H7 (cell line): ENCODE measurements around the gene OSBPL3. TPM values are rescaled to one million over a fixed set of nuclear protein-coding genes. Genes with fewer than 3 reads are reported as not detected.
"Not testable (repeated sequence)": the region's sequence is repeated elsewhere in the genome, so short reads cannot be mapped to it uniquely, and the experiment has no call there.

Experiments
- DNase-seq: peaks from one replicate; pipeline ENCODE4 v3.0.0; 2012
- H3K27me3 ChIP-seq: 2 replicates; pipeline ENCODE4 v1.6.0; 2011; ENCODE audit warnings: mild to moderate bottlenecking, low read length; ENCODE audit not compliant: control insufficient read depth, insufficient read depth
- H3K36me3 ChIP-seq: replicated peaks from 2 replicates; pipeline ENCODE4 v1.5.1; 2011; ENCODE audit warnings: low read length; ENCODE audit not compliant: control insufficient read depth, insufficient read depth
- H3K4me3 ChIP-seq: 2 replicates; pipeline ENCODE4 v1.5.1; 2011; ENCODE audit warnings: low read depth, mild to moderate bottlenecking, control low read depth, low read length, moderate library complexity; ENCODE audit not compliant: insufficient read depth
- total RNA-seq: library from RNA; depleted of rRNA; stranded (reverse); fragments of >200 nt; shearing (Covaris generic); gene quantifications from 2 replicates; pipeline ENCODE4 v1.2.3, GENCODE V29; 2014

Gene OSBPL3
- total RNA-seq, 1 experiment from 2014 or later: 8.8 TPM

DNA sequence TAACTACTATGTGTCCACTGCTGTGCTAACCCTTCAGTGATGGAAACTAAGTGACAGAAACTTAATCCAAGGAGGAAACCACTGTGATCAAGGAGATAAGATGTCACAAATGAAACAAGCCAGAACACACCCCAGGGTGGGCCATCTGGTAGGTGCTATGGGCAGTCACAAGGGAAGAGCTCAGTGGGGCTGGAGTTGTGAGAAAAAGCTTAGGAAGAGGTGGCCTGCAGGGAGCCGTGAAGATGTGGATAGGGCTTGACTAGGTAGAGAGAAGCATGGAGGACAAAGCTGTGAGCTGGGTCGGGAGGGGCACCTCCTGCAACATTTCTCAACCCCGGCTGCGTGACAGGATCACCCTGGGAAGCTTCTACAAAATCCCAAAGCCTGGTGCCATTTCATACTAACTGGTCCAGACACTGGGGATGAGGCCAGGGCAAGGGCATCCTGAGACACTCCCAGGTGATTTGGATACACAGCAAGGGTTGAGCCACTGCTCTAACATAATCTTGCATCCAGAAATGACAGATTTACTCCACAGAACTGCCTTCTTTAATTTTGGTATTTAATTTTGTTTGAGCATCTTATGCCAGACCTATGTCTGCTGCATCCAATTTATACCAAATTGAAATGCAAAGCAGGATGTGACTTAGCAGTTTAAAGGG lies 69.3 kb downstream of the OSBPL3 start:
- Histone ChIP-seq H3K4me3 (no peak overlapping the region), H3K27me3 (no peaks in the 10 kb centered on the region), H3K36me3 (no peaks in the 10 kb centered on the region)
- no peak for DNase-seq

DNA sequence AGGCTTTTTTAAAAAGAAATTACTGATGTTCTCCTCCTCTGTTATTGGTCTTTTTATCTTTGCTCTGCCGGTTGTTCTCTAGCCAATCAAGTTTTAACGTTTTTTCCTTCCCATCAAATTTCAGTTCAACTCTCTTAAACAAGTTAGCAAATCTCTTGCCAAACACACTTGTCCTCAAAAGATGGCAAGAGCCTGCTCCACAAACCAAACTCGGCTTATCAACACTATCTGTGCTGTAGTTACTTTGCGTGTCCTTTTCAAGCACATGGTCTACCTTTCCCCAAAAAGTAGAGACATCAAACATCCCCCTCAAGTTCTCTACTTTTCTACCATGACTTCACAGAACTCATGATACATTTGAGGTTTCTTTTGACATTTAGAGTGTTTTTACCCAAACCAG lies 71.3 kb downstream of the OSBPL3 start:
- no peak overlapping the region for H3K4me3 ChIP-seq
- H3K36me3 ChIP-seq: no peaks in the 10 kb centered on the region
- H3K27me3 ChIP-seq: no peaks in the 10 kb centered on the region
- no peak for DNase-seq

DNA sequence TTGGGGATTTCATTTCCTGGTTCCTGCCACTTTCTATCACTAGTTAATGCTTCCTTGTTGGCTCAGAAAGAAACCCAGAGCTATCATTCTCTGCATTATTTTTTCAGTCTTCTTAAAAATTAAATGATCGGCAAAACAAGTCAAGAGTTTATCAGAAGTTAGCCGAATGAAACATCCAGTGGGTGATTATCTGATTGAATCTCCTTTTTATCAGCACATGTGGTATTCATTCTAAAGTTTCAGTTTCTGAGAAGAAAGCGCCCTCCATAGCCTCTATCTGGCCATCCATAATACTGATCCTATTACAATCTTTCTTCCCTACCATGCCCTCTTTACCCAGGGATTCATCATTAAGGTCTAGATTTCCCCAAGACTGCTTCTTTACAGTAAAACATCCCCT lies 71.8 kb downstream of the OSBPL3 start:
- H3K27me3 ChIP-seq: no peaks in the 10 kb centered on the region
- H3K4me3 ChIP-seq: no peak overlapping the region
- no peaks in the 10 kb centered on the region for H3K36me3 ChIP-seq
- DNase-seq: no peak

DNA sequence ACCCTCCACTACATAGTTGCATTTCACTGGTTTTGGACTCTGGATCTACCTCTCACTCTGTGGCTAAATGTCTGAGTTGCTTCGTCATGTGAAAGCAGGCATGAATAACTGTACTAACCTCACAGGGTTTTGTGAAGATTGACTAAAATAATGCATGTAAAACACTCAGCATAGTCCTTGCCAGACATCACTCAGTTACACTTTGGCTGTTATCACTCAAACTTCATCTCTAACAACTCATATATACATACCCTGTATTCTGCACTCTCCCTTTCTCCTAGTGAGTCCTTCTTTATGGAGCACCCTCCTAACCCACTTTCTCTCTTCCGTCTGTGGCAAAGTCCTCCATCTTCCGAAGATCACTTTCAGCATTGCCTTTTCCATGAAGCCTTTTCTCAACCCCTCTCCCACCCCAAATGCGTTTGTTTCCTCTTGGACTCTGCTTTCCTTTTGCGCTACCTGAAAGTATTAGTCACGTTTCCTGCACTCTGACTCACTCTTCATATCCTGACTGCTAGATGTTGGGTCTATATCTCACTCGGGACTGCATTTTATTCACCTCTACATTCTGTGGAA lies 72.6 kb downstream of the OSBPL3 start:
- no peaks in the 10 kb centered on the region for H3K27me3 ChIP-seq
- no peak for DNase-seq
- H3K4me3 ChIP-seq: no peak overlapping the region
- no peaks in the 10 kb centered on the region for H3K36me3 ChIP-seq

DNA sequence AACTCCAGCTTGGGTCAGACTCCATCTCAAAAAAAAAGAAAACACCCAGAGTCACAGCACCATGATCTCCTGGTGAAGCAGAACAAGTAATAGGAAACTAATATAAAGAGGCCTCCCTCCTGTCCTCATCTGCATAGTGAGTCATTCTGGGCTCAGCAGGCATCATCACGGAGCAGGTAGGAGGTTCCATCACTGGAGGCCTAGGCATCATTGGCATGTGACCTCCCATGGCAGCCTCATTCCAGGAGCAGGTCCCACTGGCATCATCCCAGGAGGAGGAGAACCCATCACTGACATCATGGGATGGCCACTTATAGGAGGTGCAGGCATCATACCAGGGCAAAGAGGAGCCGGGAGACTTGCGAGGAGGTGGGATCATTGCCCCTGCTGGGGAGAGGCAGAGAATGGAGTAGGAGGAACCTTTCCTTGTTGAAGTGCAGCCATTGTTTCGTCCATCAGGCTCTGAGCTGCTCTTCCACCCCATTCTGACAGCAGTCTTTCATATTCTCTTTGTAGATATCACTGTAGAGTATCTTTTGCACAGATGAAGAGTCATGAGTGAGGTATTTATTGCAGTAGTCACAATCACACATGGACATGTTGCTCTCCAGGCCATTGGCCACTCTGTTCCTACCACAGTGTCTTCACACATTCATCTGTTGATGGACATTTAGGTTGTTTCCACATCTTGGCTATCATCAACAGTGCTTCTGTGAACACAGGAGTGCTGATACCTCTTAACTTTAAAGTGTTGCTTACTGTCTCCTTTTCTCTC lies 73.8 kb downstream of the OSBPL3 start:
- Histone ChIP-seq H3K4me3 (no peak overlapping the region), H3K36me3 (no peaks in the 10 kb centered on the region), H3K27me3 (no peaks in the 10 kb centered on the region)
- DNase-seq: no peak

DNA sequence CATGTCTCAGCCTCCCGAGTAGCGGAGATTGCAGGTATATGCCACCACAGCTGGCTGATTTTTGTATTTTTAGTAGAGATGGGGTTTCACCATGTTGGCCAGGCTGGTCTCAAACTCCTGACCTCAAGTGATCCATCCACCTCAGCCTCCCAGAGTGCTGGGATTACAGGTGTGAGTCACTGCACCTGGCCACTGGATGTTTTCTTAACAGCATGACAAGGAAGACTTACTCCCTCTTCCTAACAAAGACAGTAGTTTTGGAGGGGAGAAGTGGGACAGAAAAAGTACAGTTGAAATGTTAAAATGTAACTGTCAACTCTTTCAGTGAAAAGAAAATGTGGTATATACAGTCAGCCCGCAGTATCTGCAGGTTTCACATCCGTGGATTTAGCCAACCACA lies 76.0 kb downstream of the OSBPL3 start:
- H3K36me3 ChIP-seq, H3K4me3 ChIP-seq, H3K27me3 ChIP-seq: not testable (repeated sequence)

DNA sequence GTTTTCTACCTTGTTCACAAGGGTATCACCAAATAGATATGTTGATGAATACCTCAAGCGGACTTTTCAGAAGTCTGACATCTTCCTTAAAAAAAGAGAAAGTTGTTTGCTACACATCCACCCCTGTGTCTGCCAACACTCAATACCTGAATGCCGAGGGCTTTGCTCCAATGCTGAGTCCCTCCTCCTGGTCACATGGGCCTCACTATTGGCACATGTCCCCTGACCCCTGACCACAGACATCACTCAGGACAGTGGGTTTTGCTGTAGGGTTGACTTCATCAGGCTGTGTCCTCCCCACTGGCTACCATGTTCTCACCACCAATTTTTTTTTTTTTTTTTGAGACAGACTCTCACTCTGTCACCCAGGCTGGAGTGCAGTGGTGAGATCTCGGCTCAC lies 76.4 kb downstream of the OSBPL3 start:
- no peaks in the 10 kb centered on the region for H3K36me3 ChIP-seq
- H3K4me3 ChIP-seq: no peak overlapping the region
- H3K27me3 ChIP-seq: no peaks in the 10 kb centered on the region
- DNase-seq: no peak

More for the DNA sequence above, 76.0 kb downstream of the OSBPL3 start:
- DNase-seq: not testable (repeated sequence)

DNA sequence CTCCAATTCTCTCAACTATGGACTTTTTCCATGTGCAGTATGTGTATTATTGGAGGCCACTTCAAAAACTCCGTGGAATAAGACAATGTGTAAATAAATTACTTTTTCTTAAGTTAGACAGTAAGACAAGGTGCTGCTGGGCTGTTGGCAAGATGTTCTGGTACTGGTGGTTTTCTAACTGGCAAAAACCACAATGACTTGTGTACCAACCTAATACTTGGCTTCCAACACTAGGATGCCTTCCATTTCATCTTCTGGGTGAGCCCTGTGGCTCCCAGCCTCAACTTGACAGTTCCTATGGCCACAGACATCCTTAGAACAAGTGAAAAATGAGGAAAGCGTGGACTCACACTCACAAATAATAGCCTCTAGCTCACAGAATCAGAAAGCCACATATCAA lies 77.0 kb downstream of the OSBPL3 start:
- Histone ChIP-seq H3K27me3 (no peaks in the 10 kb centered on the region), H3K4me3 (no peak overlapping the region), H3K36me3 (no peaks in the 10 kb centered on the region)
- no peak for DNase-seq

DNA sequence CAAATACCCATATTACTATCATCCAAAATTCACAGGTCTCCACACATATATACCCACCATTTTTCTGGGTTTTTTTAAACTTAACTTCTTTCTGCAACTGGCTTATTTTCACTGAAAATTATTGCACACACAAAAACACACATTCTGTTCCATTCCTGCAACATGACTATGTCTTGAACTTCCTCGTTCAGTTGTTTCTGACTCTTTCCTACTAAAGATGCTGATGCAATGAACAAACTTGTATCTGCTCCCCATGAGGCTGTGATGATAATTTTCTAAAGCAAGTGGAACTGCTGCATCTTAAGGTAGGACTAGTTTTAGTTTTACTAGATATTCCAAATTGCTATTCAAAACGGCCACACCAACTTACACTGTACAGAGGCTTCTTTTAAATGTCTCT lies 77.7 kb downstream of the OSBPL3 start:
- no peaks in the 10 kb centered on the region for H3K27me3 ChIP-seq
- no peak for DNase-seq

DNA sequence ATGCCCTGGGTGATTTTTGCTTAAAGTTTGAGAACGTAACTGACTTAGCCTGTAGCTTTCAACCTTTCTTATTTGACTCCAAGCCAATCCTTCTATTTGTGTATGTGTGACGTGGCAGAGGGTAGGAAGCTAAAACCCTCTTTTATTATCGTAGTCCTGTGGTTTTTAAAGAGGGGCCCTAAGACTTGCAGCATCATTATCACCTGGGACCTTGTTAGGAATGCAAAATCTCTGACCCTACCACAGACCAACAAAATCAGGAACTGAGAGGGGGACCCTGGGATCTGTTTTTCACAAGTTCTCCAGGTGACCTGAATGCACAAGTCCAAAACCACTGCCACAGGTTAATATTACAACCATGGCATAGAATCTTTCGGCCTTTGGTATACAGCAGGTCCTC lies 80.1 kb downstream of the OSBPL3 start:
- DNase-seq: no peak
- Histone ChIP-seq H3K36me3 (no peaks in the 10 kb centered on the region), H3K4me3 (no peak overlapping the region), H3K27me3 (no peaks in the 10 kb centered on the region)

More for the DNA sequence above, 77.7 kb downstream of the OSBPL3 start:
- Histone ChIP-seq H3K36me3 (no peaks in the 10 kb centered on the region), H3K4me3 (no peak overlapping the region)

DNA sequence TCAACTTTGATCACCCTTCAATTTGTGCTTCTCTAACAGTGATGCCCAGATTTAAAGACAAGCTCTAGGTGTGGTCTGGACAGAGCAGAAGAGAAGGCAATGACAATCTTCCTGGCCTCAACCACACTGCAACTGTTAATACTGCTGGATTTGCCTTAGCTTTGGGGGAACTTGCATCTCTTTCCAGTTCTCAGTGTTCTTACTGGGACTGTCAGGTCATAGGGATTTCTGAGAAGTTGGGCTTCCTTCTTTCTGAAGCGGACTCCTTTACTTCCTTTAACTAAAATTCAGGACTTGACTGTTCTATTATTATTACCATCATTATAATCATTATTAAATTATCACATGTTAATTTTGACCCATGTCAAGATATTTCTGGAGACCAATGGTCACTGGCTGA lies 80.8 kb downstream of the OSBPL3 start:
- H3K4me3 ChIP-seq: no peak overlapping the region
- no peaks in the 10 kb centered on the region for H3K27me3 ChIP-seq
- no peak for DNase-seq
- H3K36me3 ChIP-seq: no peaks in the 10 kb centered on the region

DNA sequence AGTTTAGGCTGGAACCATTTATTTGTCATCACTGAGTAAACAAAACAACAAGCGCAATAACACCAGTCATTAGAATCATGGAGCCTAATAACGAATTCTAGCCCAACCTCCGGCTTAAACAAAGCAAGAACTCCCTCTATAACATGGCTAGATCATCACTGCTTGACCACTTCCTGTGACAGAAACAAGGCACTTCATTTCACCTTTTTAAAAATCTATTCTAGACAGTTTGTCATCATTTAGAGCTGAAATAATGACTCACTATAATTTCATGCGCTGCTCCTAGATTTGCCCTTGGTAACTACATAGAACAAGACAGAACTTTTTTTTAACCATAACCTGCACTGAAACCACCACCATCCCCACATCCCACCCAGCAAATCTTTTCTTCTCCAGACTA lies 81.3 kb downstream of the OSBPL3 start:
- H3K27me3 ChIP-seq: no peaks in the 10 kb centered on the region
- no peak overlapping the region for H3K4me3 ChIP-seq
- no peak for DNase-seq
- no peaks in the 10 kb centered on the region for H3K36me3 ChIP-seq

DNA sequence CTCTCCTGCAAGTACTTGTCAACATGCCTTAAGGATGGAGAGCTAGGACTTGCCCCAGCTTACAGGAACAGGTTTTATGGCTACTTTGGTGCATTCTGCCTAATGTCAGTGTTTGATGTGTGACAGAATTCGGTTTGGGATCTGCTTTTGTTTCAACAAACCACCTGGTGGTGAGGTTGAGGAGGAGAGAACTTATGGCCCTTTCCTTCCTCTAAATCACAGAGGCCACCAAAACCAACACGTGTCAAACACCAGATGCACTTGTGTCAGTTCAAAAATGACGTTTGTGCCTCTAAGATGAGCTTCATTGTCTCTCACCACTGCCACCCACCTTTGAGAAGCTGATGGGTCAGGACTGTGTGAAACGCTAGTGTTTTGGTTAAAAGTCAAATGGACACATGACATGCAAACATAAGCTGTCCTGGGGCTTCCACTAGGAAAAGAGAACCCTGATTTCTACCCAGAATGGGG lies 83.9 kb downstream of the OSBPL3 start:
- H3K36me3 ChIP-seq: no peaks in the 10 kb centered on the region
- H3K27me3 ChIP-seq: no peaks in the 10 kb centered on the region
- no peak overlapping the region for H3K4me3 ChIP-seq
- DNase-seq: peak; percentile 33

DNA sequence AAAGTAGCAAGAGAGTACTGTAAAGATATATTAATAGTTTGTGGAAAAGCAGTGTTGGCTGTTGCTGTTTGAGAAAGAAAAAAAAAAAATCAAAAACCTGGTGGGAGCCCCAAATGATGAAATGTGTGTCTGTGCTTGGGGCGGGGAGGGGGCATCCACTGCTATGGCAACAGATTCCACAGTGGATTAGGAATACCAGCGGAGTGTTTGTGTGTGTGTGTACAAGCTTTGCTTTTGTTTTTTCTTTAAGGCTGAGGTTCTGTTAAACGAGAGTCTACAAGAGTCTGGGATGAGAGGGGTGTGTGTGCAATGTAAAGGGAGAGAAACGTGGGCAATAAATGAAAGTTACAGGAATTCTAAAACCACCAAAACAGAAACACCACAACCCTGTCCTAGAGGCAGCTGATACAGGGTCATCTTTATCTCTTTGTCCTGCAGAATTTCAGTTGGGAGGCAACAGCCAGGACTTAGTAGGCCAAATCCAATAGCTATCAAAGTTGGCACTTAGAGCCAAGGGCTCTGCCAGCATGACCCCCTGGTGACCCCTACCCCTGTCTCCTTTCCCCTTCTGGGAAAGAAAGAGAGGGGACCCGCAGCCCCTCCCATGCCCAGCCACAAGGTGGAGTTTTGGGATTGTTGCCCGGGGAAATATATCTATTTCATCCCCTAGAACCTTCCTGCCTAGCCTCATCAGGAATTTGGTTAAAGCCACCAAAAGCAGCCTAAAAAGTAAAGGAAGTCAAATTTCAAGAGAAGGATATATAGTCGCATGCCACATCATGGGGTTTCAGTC lies 85.4 kb downstream of the OSBPL3 start:
- peak; percentile 82 for DNase-seq
- H3K36me3 ChIP-seq: no peaks in the 10 kb centered on the region
- no peak overlapping the region for H3K4me3 ChIP-seq
- no peaks in the 10 kb centered on the region for H3K27me3 ChIP-seq
